Endothelial cell of umbilical vein (primary cell): Measurements from ENCODE around the gene ADM5. TPM values are rescaled to one million over a fixed set of nuclear protein-coding genes. Genes with fewer than 3 reads are reported as not detected.

Experiments
- BruUV-seq: library from RNA; stranded (reverse); fragments of 400-500 nt; replicated peaks from 2 replicates; lab custom pipeline; 2021; lab: Mats Ljungman, UMichigan
- CTCF ChIA-PET: fragments of 300-600, 350-600 bp; sonication (Branson Sonifier 250); formaldehyde crosslinking; loops from one replicate; lab custom pipeline; 2021; ENCODE audit warnings: antibody characterized with exemption, inconsistent platforms; lab: Charles Lee
- POLR2A ChIA-PET: fragments of 300-600, 350-600 bp; sonication (Branson Sonifier 250); formaldehyde crosslinking; loops from one replicate; lab custom pipeline; 2021; ENCODE audit warnings: antibody characterized with exemption, inconsistent platforms; lab: Charles Lee
- DNase-seq: peaks from one replicate; pipeline ENCODE4 v3.0.0-alpha.2; 2011; ENCODE audit warnings: low read depth, low spot score
- FAIRE-seq: peaks from 2 replicates; lab custom pipeline; 2011; peaks lifted over from hg19 to GRCh38; lab: Jason Lieb, UNC
- H2AFZ ChIP-seq: 2 replicates; pipeline ENCODE4 v1.6.0; 2012; ENCODE audit warnings: low read depth, low read length, control low read depth, inconsistent platforms
- H3K27ac ChIP-seq: 2 replicates; pipeline ENCODE4 v1.5.1; 2011; ENCODE audit warnings: low read depth, mild to moderate bottlenecking, control low read depth, low read length, moderate library complexity; ENCODE audit not compliant: insufficient read depth
- H3K27me3 ChIP-seq, 2 experiments: 2 replicates each; pipeline versions ENCODE4 v1.6.0 to v1.6.1; 2011; ENCODE audit warnings: low read length in 2 of 2, mixed read lengths in 1 of 2; ENCODE audit not compliant: control insufficient read depth in 2 of 2, insufficient read depth in 2 of 2
- H3K36me3 ChIP-seq, 2 experiments: 2 replicates in 1 of 2; 3 replicates in 1 of 2; pipeline ENCODE4 v1.5.1; 2011; ENCODE audit warnings: low read length in 2 of 2, mild to moderate bottlenecking in 1 of 2, moderate library complexity in 1 of 2; ENCODE audit not compliant: control insufficient read depth in 2 of 2, insufficient read depth in 2 of 2; ENCODE audit errors: extremely low read depth in 1 of 2
- H3K4me1 ChIP-seq: 3 replicates; pipeline ENCODE4 v1.5.1; 2011; ENCODE audit warnings: mild to moderate bottlenecking, low read length; ENCODE audit not compliant: control insufficient read depth, insufficient read depth; ENCODE audit errors: extremely low read depth
- H3K4me2 ChIP-seq: 2 replicates; pipeline ENCODE4 v1.6.1; 2011; ENCODE audit warnings: low read length, control low read depth, mixed read lengths; ENCODE audit not compliant: insufficient read depth
- H3K4me3 ChIP-seq, 3 experiments: fragments of 200-600 bp in 1 of 3; sonication (generic), shearing (Covaris generic) in 1 of 3; replicated peaks in 1 of 3; 2 replicates each; pipeline ENCODE4 v1.5.1; 2011 to 2016; ENCODE audit warnings: control low read depth in 3 of 3, low read length in 3 of 3, mild to moderate bottlenecking in 2 of 3, inconsistent platforms in 1 of 3, low read depth in 1 of 3, moderate library complexity in 1 of 3; ENCODE audit not compliant: insufficient read depth in 1 of 3
- H3K79me2 ChIP-seq: 2 replicates; pipeline ENCODE4 v1.6.0; 2012; ENCODE audit warnings: low read length, inconsistent platforms; ENCODE audit not compliant: control insufficient read depth, insufficient read depth
- H3K9ac ChIP-seq: replicated peaks from 2 replicates; pipeline ENCODE3; 2011; ENCODE audit warnings: low read length, control low read depth; ENCODE audit not compliant: insufficient read depth; ENCODE audit errors: extremely low read depth
- H3K9me1 ChIP-seq: replicated peaks from 3 replicates; pipeline ENCODE4 v1.6.0; 2011; ENCODE audit warnings: mild to moderate bottlenecking, low read length; ENCODE audit not compliant: control insufficient read depth, insufficient read depth; ENCODE audit errors: extremely low read depth
- H3K9me3 ChIP-seq: replicated peaks from 2 replicates; pipeline ENCODE4 v1.5.1; 2012; ENCODE audit warnings: low read length, inconsistent platforms; ENCODE audit not compliant: control insufficient read depth, insufficient read depth
- H4K20me1 ChIP-seq: replicated peaks from 2 replicates; pipeline ENCODE3; 2011; ENCODE audit warnings: mild to moderate bottlenecking, low read length; ENCODE audit not compliant: control insufficient read depth, insufficient read depth; ENCODE audit errors: extremely low read depth
- CTCF ChIP-seq, 2 donors: IDR thresholded peaks; 1 replicate in 1 of 2; 2 replicates in 1 of 2; pipeline ENCODE4 v1.5.1; 2011; ENCODE audit warnings: low read length in 2 of 2, mild to moderate bottlenecking in 2 of 2, moderate library complexity in 2 of 2, control low read depth in 1 of 2, inconsistent platforms in 1 of 2, low read depth in 1 of 2; ENCODE audit not compliant: insufficient read depth in 1 of 2; ENCODE audit errors: extremely low read depth in 1 of 2
- EZH2 ChIP-seq: IDR thresholded peaks from 2 replicates; pipeline ENCODE4 v1.6.1; 2012; ENCODE audit warnings: borderline replicate concordance, low read depth, mild to moderate bottlenecking, moderate library complexity, low read length, inconsistent platforms; ENCODE audit not compliant: severe bottlenecking
- FOS ChIP-seq: IDR thresholded peaks from 2 replicates; pipeline ENCODE4 v1.6.1; 2011; ENCODE audit warnings: mild to moderate bottlenecking, low read length, moderate library complexity, borderline replicate concordance; ENCODE audit not compliant: insufficient read depth
- GATA2 ChIP-seq: IDR thresholded peaks from 2 replicates; pipeline ENCODE4 v1.7.0; 2011; ENCODE audit warnings: low read depth, mild to moderate bottlenecking, moderate library complexity, mixed read lengths, low read length; ENCODE audit not compliant: insufficient read length, insufficient read depth
- JUN ChIP-seq: IDR thresholded peaks from 2 replicates; pipeline ENCODE4 v1.6.1; 2011; ENCODE audit warnings: borderline replicate concordance, low read depth; ENCODE audit not compliant: insufficient read length, insufficient read depth
- MAX ChIP-seq: IDR thresholded peaks from 2 replicates; pipeline ENCODE4 v1.6.1; 2011; ENCODE audit not compliant: insufficient read depth, insufficient read length
- MYC ChIP-seq: IDR thresholded peaks from one replicate; pipeline ENCODE4 v1.6.1; 2011; ENCODE audit warnings: mild to moderate bottlenecking, low read depth, low read length
- POLR2A ChIP-seq: IDR thresholded peaks from 2 replicates; pipeline ENCODE4 v1.6.1; 2012; ENCODE audit warnings: low read depth, mild to moderate bottlenecking, control low read depth, low read length
- POLR2AphosphoS5 ChIP-seq: IDR thresholded peaks from 2 replicates; pipeline ENCODE4 v1.6.1; 2012; ENCODE audit warnings: low read depth, mild to moderate bottlenecking, control low read depth, low read length, moderate library complexity; ENCODE audit not compliant: insufficient read depth
- dilution Hi-C: fragments of 300-500 bp; cut with MboI; formaldehyde crosslinking; loops from one replicate; pipeline ENCODE4 v1.15.0; 2019; ENCODE audit warnings: low sequenced_read_pairs; ENCODE audit not compliant: extremely low pct_ligation_motif_present
- intact Hi-C: fragments of 100-400 bp; cut with micrococcal nuclease; formaldehyde crosslinking; loops from one replicate; pipeline ENCODE4 v1.10.0; 2022
- polyA plus RNA-seq, 4 experiments: library from polyadenylated mRNA; depleted of rRNA in 3 of 4; stranded (reverse) in 3 of 4; unstranded in 1 of 4; fragments of >200 nt; gene quantifications; 2 replicates each; pipeline versions ENCODE4 v1.2.1 to v1.2.3, GENCODE V29; 2011 to 2012; ENCODE audit warnings: missing spikeins in 1 of 4
- total RNA-seq: library from RNA; stranded (reverse); gene quantifications from 2 replicates; pipeline ENCODE4 v1.2.3, GENCODE V29; 2021

ADM5 gene
- total and polyA plus RNA-seq, 2 donors (not counting 3 experiments of a cell fraction or from before 2014, with no cell fraction given): 3.3 to 4.4 TPM

- BruUV-seq: no TSS peak
- Histone ChIP-seq H3K9me1 (no peaks in the 10 kb centered on the region), H3K27me3 (no peaks in the 10 kb centered on the region), H3K9me3 (no peaks in the 10 kb centered on the region), H3K27ac (no peak overlapping the region), H3K4me3 (no peak overlapping the region), H3K4me1 (no peaks in the 10 kb centered on the region), H3K4me2 (no peak overlapping the region), H2AFZ (no peak overlapping the region), H3K79me2 (peaks cover 7% of the 10 kb centered on the region), H3K9ac (no peak overlapping the region), H4K20me1 (no peaks in the 10 kb centered on the region), H3K36me3 (peaks cover 14 to 56% of the 10 kb centered on the region in 2 experiments)
- intact Hi-C loops: no loop called here
- ChIA-PET POLR2A (no interaction called here), CTCF (no interaction called here)
- DNase-seq (no peak), FAIRE-seq (no peak)
- dilution Hi-C loops: no loop called here
- TF ChIP-seq MYC (no peak), GATA2 (no peak)
These were observed 37.4 kb upstream of the ADM5 start for GRCh38 chr19:49651820-49652550.

- CTCF ChIA-PET: no interaction called here
- intact Hi-C loops: no loop called here
These were observed 36.6 kb upstream of the ADM5 start for GRCh38 chr19:49652551-49653465.

More at GRCh38 chr19:49652551-49653465, 36.6 kb upstream of the ADM5 start:
- no peaks in the 10 kb centered on the region for H3K9me1 ChIP-seq
- H3K9me3 ChIP-seq: no peaks in the 10 kb centered on the region
- H2AFZ ChIP-seq: no peak overlapping the region
- no peaks in the 10 kb centered on the region for H4K20me1 ChIP-seq
- no peak overlapping the region for H3K4me3 ChIP-seq
- no peak overlapping the region for H3K27ac ChIP-seq
- POLR2A ChIA-PET: no interaction called here
- H3K4me2 ChIP-seq: no peak overlapping the region
- FAIRE-seq: no peak
- peaks cover 3% of the 10 kb centered on the region for H3K79me2 ChIP-seq
- no peak for DNase-seq
- H3K27me3 ChIP-seq: no peaks in the 10 kb centered on the region
- TF ChIP-seq CTCF (IDR thresholded peaks at IDR 0.05; ENCODE audit: extremely low read depth in 1 of 2, insufficient read depth in 1 of 2, low read depth in 1 of 2, low read length in 2 of 2): no peak
- TF ChIP-seq POLR2AphosphoS5: no peak
- no peak for TF ChIP-seq JUN
- TF ChIP-seq EZH2: no peak
- no peak for TF ChIP-seq GATA2
- TF ChIP-seq POLR2A: no peak
- TF ChIP-seq MAX: no peak
- no peak for TF ChIP-seq FOS
- no peak for TF ChIP-seq MYC
- H3K4me1 ChIP-seq: no peaks in the 10 kb centered on the region
- no TSS peak for BruUV-seq
- H3K36me3 ChIP-seq: peaks cover 15 to 58% of the 10 kb centered on the region in 2 experiments
- H3K9ac ChIP-seq: no peak overlapping the region
- dilution Hi-C loops: no loop called here
